A549 (cell line): ENCODE data around the gene STEAP1B. TPM values are rescaled to one million over a fixed set of nuclear protein-coding genes. Genes with fewer than 3 reads are reported as not detected.

Experiments
- ATAC-seq, 2 experiments: fragments of 200-7000 bp in 1 of 2; fragments of >200 bp in 1 of 2; cut with Nextera tagmentation in 1 of 2; cut with Tn5 transposase in 1 of 2; 3 replicates each; pipeline versions ENCODE4 v1.8.0 to v1.9.1; 2018 to 2020; ENCODE audit warnings: mild to moderate bottlenecking in 1 of 2, moderate library complexity in 1 of 2
- CTCF ChIA-PET: fragments of 300-600 bp; sonication (Branson Sonifier 250); formaldehyde crosslinking; extraction: SDS; loops from one replicate; lab custom pipeline; 2021; ENCODE audit warnings: antibody characterized with exemption, inconsistent platforms; lab: Yijun Ruan, JAX
- POLR2A ChIA-PET: fragments of 350-600 bp; formaldehyde crosslinking; extraction: SDS; loops from one replicate; lab custom pipeline; 2021; ENCODE audit warnings: antibody characterized with exemption, inconsistent platforms; lab: Yijun Ruan, JAX
- DNase-seq, 2 experiments: peaks; one replicate each; pipeline versions ENCODE4 v3.0.0 to v3.0.0-alpha.2; 2011 to 2016; ENCODE audit warnings: low read depth in 1 of 2, low spot score in 1 of 2
- FAIRE-seq: peaks from 2 replicates; lab custom pipeline; 2011; peaks lifted over from hg19 to GRCh38; lab: Jason Lieb, UNC
- H3K27ac ChIP-seq, 2 experiments: fragments of >200 bp; sonication (Bioruptor Twin); formaldehyde crosslinking; 3 replicates each; pipeline ENCODE4 v1.5.1; 2016 to 2017
- H3K4me1 ChIP-seq: fragments of >200 bp; sonication (Bioruptor Twin); formaldehyde crosslinking; 3 replicates; pipeline ENCODE4 v1.6.1; 2016
- H3K4me2 ChIP-seq: fragments of >200 bp; sonication (Bioruptor Twin); formaldehyde crosslinking; 3 replicates; pipeline ENCODE4 v1.6.1; 2016
- H3K4me3 ChIP-seq: fragments of >200 bp; sonication (Bioruptor Twin); formaldehyde crosslinking; 3 replicates; pipeline ENCODE4 v1.5.1; 2016
- H3K9me3 ChIP-seq: fragments of >200 bp; sonication (Bioruptor Twin); formaldehyde crosslinking; 3 replicates; pipeline ENCODE4 v1.6.1; 2016
- CBX2 ChIP-seq: fragments of 200-600 bp; sonication (generic); IDR thresholded peaks from 2 replicates; pipeline ENCODE4 v1.6.1; 2016; ENCODE audit warnings: low read depth, mild to moderate bottlenecking, borderline replicate concordance
- CBX8 ChIP-seq: fragments of 200-600 bp; sonication (generic); IDR thresholded peaks from 2 replicates; pipeline ENCODE4 v1.6.1; 2016
- CEBPB ChIP-seq, 2 experiments: fragments of >200 bp in 1 of 2; sonication (Bioruptor Twin) in 1 of 2; formaldehyde crosslinking in 1 of 2; IDR thresholded peaks; 2 replicates each; pipeline ENCODE4 v1.6.1; 2012 to 2016
- EHF ChIP-seq: fragments of 250-450 bp; sonication (Bioruptor Pico); IDR thresholded peaks from 2 replicates; pipeline ENCODE4 v1.5.0; 2020; ENCODE audit warnings: mild to moderate bottlenecking
- EHMT2 ChIP-seq: fragments of 200-600 bp; sonication (generic); IDR thresholded peaks from 2 replicates; pipeline ENCODE4 v1.6.1; 2016; ENCODE audit warnings: antibody characterized with exemption, low read depth, mild to moderate bottlenecking, moderate library complexity
- FOSL2 ChIP-seq, 2 experiments: fragments of 450-650 bp in 1 of 2; fragments of >200 bp in 1 of 2; sonication (Bioruptor Twin) in 1 of 2; formaldehyde crosslinking; IDR thresholded peaks; 2 replicates each; pipeline versions ENCODE4 v1.5.0 to v1.6.1; 2016 to 2020; ENCODE audit warnings: mild to moderate bottlenecking in 1 of 2, moderate library complexity in 1 of 2
- HEYL ChIP-seq: fragments of 250-450 bp; sonication (Bioruptor Pico); IDR thresholded peaks from 2 replicates; pipeline ENCODE4 v1.8.0; 2021; ENCODE audit warnings: mild to moderate bottlenecking, moderate library complexity
- JUNB ChIP-seq: fragments of >200 bp; sonication (Bioruptor Twin); formaldehyde crosslinking; IDR thresholded peaks from 2 replicates; pipeline ENCODE4 v1.6.1; 2016
- POLR2AphosphoS2 ChIP-seq: conservative IDR thresholded peaks from 2 replicates; pipeline ENCODE4 v1.6.1; 2012; ENCODE audit warnings: low read length, improper control_type of control experiment, inconsistent platforms
- RARB ChIP-seq: fragments of 250-450 bp; sonication (Bioruptor Pico); IDR thresholded peaks from 2 replicates; pipeline ENCODE4 v1.8.0; 2021; ENCODE audit warnings: mild to moderate bottlenecking, moderate library complexity
- RFX5 ChIP-seq: fragments of 450-650 bp; IDR thresholded peaks from 2 replicates; pipeline ENCODE4 v1.7.1; 2014; ENCODE audit warnings: antibody characterized with exemption, mild to moderate bottlenecking, moderate library complexity
- ZNF302 ChIP-seq: fragments of 250-450 bp; sonication (Bioruptor Pico); IDR thresholded peaks from 2 replicates; pipeline ENCODE4 v1.9.0; 2021; ENCODE audit warnings: inconsistent platforms, mild to moderate bottlenecking, moderate library complexity
- WGBS: methylation state at CpG from one replicate; pipeline ENCODE4 v1.1.6; 2017; ENCODE audit errors: missing lambda C conversion rate; 5-methylcytosine and 5-hydroxymethylcytosine counted together
- polyA plus RNA-seq, 4 experiments: library from polyadenylated mRNA; depleted of rRNA in 3 of 4; stranded (reverse); fragments of >200 nt; fragmentation: RNase III in 1 of 4; extraction: RNeasy Plus Mini Kit Qiagen cat#74134 plus additional on column Dnase treatment in 1 of 4; gene quantifications; 2 replicates in 3 of 4; 3 replicates in 1 of 4; pipeline ENCODE4 v1.2.3, GENCODE V29; 2011 to 2017
- TF ChIP-seq, protein P1 (sequence below): fragments of 200-600 bp; sonication (generic); IDR thresholded peaks from 2 replicates; pipeline ENCODE4 v1.6.1; 2016; ENCODE audit warnings: antibody characterized with exemption, mild to moderate bottlenecking, moderate library complexity
- TF ChIP-seq, protein P2 (sequence below): fragments of 250-450 bp; sonication (Bioruptor Pico); IDR thresholded peaks from 2 replicates; pipeline ENCODE4 v1.5.0; 2020; ENCODE audit warnings: low read depth, mild to moderate bottlenecking, moderate library complexity

The STEAP1B gene
- polyA plus RNA-seq, 2 of the 4 experiments (the other 2 are of a cell fraction), result 0.08 to 0.22 TPM

DNA sequence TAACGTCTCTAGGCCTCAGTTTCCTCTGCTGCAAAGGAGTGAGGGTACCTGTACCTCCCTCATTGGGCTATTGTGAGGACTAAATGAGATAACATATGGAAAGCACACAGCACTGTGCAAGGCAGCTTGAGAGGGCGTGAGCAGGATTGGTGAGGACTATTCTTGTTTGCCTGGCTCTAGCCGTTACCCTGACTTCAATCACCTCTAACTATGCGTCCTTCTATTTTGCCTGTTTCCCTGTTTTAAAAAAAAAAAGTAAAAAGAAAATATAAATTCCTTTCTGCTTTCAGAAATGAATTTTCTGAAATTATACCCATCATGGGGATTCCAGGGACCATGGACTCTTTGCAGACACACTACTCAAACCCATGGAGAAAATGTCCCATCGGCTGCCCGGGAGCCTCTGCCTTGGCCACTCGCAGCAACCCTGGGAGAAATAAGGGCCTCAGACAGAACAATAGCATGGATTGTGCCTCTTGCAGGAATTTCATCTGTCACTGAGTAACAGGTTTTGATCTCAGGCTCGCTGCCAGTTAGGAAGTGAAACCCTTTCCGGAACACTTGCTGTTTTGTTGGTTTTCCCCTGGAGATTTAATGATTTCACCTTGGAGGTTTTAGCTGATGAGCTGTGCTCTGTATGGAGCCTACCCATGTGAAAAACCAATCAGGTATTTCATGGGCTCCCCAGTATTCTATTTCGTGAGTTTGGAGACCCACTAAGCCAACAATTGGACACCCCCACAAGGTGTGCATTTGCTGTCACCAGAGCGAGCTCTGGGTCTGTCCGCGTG, 55.6 kb downstream of the STEAP1B start:
- no peak overlapping the region for H3K4me2 ChIP-seq
- ATAC-seq, result no peak

DNA sequence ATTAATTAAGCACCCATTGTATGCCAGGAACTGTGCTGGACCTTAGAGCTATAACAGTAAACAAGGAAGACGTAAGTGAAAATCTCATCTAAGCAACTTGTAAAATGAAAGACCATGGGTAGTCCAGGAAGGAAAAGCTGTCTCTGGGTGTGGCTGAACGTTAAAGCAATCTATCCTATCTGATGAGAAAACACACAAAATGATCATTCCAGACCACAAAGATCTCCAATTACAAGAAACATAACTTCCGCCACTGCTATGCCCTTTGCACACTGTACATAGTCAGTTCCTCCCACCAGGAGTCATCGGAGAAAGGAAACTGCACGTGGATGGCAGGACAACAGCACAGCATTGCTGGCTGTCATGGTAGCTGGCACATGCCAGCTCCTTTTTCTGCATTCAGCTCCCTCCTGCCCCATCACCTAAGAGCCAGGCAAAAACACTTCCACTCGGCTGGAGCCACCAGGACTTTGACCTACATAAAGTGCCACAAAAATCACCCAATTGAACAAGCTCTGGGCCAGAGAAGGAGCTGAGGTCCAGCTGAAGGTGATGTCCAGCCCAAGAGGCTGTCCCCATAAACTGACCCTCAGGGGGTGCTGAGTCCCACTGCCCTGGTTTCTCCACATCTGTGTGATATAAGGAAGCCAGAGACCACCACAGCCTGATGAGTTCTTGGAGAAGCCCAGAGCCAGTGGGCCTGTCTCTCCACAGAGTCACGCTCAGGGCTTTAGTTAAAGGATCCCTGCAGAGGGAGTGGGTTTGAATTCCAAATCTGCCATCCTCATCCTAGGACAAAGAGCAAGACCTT, 56.4 kb downstream of the STEAP1B start:
- no peak overlapping the region for H3K4me3 ChIP-seq
- H3K9me3 ChIP-seq, result no peaks in the 10 kb centered on the region
- 0 out of 6 replicates have a peak, but pooled peaks of 1 of the 2 experiments have one; percentile 30 for ATAC-seq
- ChIA-PET CTCF (interaction anchor here (0.8 to 1.1 kb wide), 3 partner anchors 9 to 22 kb away, joined by 3 to 5 read pairs (median 3); no protein-coding TSS in a partner anchor), POLR2A (no interaction called here)
- no peak for TF ChIP-seq EHF
- TF ChIP-seq JUNB, result no peak
- no peak for TF ChIP-seq ZNF302 (CRISPR knock-in tag)
- TF ChIP-seq, protein P1, sequence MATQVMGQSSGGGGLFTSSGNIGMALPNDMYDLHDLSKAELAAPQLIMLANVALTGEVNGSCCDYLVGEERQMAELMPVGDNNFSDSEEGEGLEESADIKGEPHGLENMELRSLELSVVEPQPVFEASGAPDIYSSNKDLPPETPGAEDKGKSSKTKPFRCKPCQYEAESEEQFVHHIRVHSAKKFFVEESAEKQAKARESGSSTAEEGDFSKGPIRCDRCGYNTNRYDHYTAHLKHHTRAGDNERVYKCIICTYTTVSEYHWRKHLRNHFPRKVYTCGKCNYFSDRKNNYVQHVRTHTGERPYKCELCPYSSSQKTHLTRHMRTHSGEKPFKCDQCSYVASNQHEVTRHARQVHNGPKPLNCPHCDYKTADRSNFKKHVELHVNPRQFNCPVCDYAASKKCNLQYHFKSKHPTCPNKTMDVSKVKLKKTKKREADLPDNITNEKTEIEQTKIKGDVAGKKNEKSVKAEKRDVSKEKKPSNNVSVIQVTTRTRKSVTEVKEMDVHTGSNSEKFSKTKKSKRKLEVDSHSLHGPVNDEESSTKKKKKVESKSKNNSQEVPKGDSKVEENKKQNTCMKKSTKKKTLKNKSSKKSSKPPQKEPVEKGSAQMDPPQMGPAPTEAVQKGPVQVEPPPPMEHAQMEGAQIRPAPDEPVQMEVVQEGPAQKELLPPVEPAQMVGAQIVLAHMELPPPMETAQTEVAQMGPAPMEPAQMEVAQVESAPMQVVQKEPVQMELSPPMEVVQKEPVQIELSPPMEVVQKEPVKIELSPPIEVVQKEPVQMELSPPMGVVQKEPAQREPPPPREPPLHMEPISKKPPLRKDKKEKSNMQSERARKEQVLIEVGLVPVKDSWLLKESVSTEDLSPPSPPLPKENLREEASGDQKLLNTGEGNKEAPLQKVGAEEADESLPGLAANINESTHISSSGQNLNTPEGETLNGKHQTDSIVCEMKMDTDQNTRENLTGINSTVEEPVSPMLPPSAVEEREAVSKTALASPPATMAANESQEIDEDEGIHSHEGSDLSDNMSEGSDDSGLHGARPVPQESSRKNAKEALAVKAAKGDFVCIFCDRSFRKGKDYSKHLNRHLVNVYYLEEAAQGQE, result no peak
- no peak for TF ChIP-seq CEBPB (IDR thresholded peaks at IDR 0.05)
- no peak for TF ChIP-seq FOSL2 (IDR thresholded peaks at IDR 0.05)
- no peak for TF ChIP-seq FOSL2 (CRISPR knock-in tag; IDR thresholded peaks at IDR 0.05)
- TF ChIP-seq CBX8, result no peak
- TF ChIP-seq RFX5, result no peak
- TF ChIP-seq CBX2, result no peak
- no peak for TF ChIP-seq RARB (CRISPR knock-in tag)
- TF ChIP-seq, protein P2, sequence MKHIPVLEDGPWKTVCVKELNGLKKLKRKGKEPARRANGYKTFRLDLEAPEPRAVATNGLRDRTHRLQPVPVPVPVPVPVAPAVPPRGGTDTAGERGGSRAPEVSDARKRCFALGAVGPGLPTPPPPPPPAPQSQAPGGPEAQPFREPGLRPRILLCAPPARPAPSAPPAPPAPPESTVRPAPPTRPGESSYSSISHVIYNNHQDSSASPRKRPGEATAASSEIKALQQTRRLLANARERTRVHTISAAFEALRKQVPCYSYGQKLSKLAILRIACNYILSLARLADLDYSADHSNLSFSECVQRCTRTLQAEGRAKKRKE (CRISPR knock-in tag), result no peak
- TF ChIP-seq HEYL (CRISPR knock-in tag), result no peak
- TF ChIP-seq EHMT2, result no peak
- H3K4me1 ChIP-seq, result no peaks in the 10 kb centered on the region
- no peak for FAIRE-seq
- WGBS, result 48% methylated on average over 7 of the region's 7 CpGs
- H3K4me2 ChIP-seq, result no peak overlapping the region
- no peak overlapping the region for H3K27ac ChIP-seq
- DNase-seq, result no peak

More for the DNA sequence above, 55.6 kb downstream of the STEAP1B start:
- FAIRE-seq (no peak), DNase-seq (no peak)
- CTCF ChIA-PET, result interaction anchor here (0.5 to 1.1 kb wide), 5 partner anchors 8 to 880 kb away, joined by 3 read pairs; no protein-coding TSS in a partner anchor
- TF ChIP-seq POLR2AphosphoS2, result no peak
- H3K4me3 ChIP-seq, result no peak overlapping the region
- WGBS, result 52% methylated on average over 13 of the region's 13 CpGs
- no peaks in the 10 kb centered on the region for H3K4me1 ChIP-seq
- H3K27ac ChIP-seq, result no peak overlapping the region
- POLR2A ChIA-PET, result no interaction called here
- H3K9me3 ChIP-seq, result no peaks in the 10 kb centered on the region

DNA sequence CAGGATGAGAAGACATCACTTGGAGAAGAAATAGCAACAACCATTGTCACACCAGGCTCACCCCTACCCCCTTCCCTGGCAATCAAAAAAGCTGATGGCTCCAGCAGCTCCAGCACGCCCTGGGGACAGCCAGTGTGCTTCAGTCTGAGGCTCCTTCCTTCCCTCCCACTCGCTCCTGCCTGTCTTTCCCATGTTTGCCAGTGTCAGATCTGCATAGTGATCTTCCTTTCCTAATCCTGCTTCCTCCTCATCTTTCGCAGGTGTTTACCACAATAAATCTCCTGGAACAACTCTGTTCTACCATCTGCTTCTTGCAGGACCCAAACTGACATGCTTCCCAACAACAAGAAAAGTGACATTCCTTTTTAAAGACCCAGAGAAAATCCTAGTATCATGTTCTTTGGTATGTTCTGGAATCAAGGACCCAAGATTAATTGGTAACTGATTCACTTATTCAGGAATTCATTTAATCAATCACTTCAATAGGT, 57.1 kb downstream of the STEAP1B start:
- Histone ChIP-seq H3K4me1 (no peaks in the 10 kb centered on the region), H3K4me2 (no peak overlapping the region), H3K27ac (no peak overlapping the region), H3K9me3 (no peaks in the 10 kb centered on the region)
- no peak for ATAC-seq
- no peak for FAIRE-seq
- no peak for DNase-seq
- TF ChIP-seq CBX2, result no peak
- TF ChIP-seq, all 56 proteins: peak for 0
- 16% methylated on average over 3 of the region's 3 CpGs for WGBS
- ChIA-PET POLR2A (no interaction called here), CTCF (interaction anchor here (1.1 kb wide), 2 partner anchors 8 to 21 kb away, joined by 3 to 5 read pairs; no protein-coding TSS in a partner anchor)
- no peak overlapping the region for H3K4me3 ChIP-seq
